GM18520 (cell line): Measurements from ENCODE around the gene PCDHB9.
"Not testable (repeated sequence)": the region's sequence is repeated elsewhere in the genome, so short reads cannot be mapped to it uniquely, and the experiment has no call there.

ENCODE experiments used
- ATAC-seq: cut with Tn5 transposase; IDR thresholded peaks from one replicate; pipeline ENCODE4 v1.9.1; 2021; ENCODE audit not compliant: unreplicated experiment

Gene PCDHB9

GRCh38 chr5:141184117-141184855 lies 2.7 kb upstream of the PCDHB9 start:
- not testable (repeated sequence) for ATAC-seq

DNA sequence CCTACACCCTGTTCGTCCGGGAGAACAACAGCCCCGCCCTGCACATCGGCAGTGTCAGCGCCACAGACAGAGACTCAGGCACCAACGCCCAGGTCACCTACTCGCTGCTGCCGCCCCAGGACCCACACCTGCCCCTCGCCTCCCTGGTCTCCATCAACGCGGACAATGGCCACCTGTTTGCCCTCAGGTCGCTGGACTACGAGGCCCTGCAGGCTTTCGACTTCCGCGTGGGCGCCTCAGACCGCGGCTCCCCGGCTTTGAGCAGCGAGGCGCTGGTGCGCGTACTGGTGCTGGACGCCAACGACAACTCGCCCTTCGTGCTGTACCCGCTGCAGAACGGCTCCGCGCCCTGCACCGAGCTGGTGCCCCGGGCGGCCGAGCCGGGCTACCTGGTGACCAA lies 1.7 kb downstream of the PCDHB9 start:
- not testable (repeated sequence) for ATAC-seq

- ATAC-seq, result not testable (repeated sequence)
These were observed 2.2 kb downstream of the PCDHB9 start for GRCh38 chr5:141189131-141189530.

- no peak for ATAC-seq
These were observed 5.3 kb downstream of the PCDHB9 start, which contains the start of gene PCDHB10 for GRCh38 chr5:141192110-141192725. Gene PCDHB10, plus strand, starts transcription at chr5:141192353. Its CDS starts 200 bp downstream, at chr5:141192553.

GRCh38 chr5:141194332-141194731 lies 7.4 kb downstream of the PCDHB9 start:
- not testable (repeated sequence) for ATAC-seq

DNA sequence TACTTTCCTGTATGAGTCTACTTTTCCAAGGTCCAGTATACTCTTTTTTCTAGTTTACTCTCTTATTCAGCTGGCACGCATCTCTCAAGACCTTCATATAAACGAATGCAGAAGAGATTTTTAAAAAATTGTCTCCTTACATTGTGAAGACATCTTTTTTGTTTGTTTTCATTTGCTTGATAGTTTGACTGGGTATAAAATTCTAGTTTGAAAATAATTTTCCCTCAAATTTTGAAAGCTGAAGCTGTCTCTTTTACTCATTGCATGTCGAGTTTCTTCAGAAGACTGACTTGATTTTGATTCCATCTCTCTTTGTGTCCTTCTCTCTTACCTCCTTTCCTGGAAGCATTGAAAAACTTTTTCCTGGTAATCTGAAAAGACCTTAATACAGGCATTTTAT lies 9.4 kb downstream of the PCDHB9 start:
- no peak for ATAC-seq

DNA sequence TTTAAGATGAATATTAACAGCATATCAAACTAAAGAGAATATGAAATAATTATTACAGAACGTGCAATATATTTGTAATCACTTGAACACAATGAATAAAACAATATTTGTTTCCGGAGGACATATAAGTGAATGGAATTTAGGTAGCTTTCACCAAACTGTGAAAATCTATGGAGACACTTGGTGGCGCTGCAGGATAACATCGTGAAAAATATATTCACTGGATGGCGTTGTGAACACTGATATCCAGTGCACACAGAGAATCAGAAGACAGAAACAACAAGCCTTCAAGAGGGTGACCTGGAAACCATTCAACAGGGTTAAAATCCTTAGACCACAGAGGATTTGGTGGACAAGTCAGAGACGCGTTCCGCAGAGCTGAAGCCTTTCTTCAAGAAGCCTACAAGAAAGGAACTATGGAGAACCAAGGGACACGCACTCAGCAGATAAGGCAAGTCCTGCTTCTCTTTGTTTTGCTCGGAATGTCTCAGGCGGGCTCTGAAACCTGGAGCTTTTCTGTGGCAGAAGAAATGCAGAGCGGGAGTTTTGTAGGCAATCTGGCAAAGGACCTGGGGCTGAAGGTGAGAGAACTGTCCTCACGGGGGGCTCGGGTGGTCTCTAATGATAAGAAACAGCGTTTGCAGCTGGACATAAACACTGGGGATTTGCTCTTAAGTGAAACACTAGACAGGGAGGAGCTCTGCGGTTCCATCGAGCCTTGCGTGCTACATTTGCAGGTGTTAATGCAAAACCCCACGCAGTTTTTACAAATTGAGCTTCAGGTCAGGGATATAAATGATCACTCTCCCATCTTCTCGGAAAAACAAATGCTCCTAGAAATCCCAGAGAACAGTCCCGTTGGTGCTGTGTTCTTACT lies 12.6 kb downstream of the PCDHB9 start, which contains the start of gene PCDHB11:
TSS of gene PCDHB11 (plus strand) at position 269 of the 877 bp plus-strand sequence. CDS start at position 417, 148 bp downstream.
- no peak for ATAC-seq

DNA sequence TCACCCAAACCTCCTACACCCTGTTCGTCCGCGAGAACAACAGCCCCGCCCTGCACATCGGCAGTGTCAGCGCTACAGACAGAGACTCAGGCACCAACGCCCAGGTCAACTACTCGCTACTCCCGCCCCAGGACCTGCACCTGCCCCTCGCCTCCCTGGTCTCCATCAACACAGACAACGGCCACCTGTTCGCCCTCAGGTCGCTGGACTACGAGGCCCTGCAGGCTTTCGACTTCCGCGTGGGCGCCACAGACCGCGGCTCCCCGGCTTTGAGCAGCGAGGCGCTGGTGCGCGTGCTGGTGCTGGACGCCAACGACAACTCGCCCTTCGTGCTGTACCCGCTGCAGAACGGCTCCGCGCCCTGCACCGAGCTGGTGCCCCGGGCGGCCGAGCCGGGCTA lies 14.2 kb downstream of the PCDHB9 start:
- ATAC-seq, result not testable (repeated sequence)

DNA sequence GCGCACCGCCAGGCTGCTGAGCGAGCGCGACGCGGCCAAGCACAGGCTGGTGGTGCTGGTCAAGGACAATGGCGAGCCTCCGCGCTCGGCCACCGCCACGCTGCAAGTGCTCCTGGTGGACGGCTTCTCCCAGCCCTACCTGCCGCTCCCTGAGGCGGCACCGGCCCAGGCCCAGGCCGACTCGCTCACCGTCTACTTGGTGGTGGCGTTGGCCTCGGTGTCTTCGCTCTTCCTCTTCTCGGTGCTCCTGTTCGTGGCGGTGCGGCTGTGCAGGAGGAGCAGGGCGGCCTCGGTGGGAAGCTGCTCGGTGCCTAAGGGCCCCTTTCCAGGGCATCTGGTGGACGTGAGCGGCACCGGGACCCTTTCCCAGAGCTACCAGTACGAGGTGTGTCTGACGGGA lies 14.7 kb downstream of the PCDHB9 start:
- ATAC-seq, result not testable (repeated sequence)

- ATAC-seq, result no peak
These were observed 21.5 kb downstream of the PCDHB9 start, which contains the start of gene PCDHB12 for GRCh38 chr5:141208478-141208877. Gene PCDHB12, plus strand, starts transcription at chr5:141208719. Its CDS starts 189 bp downstream, at chr5:141208908.

GRCh38 chr5:141210281-141210680 lies 23.3 kb downstream of the PCDHB9 start:
- ATAC-seq, result not testable (repeated sequence)

DNA sequence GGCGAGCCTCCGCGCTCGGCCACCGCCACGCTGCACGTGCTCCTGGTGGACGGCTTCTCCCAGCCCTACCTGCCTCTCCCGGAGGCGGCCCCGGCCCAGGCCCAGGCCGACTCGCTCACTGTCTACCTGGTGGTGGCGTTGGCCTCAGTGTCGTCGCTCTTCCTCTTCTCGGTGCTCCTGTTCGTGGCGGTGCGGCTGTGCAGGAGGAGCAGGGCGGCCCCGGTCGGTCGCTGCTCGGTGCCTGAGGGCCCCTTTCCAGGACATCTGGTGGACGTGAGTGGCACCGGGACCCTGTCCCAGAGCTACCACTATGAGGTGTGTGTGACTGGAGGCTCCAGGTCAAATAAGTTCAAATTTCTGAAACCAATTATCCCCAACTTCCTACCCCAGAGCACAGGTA lies 23.9 kb downstream of the PCDHB9 start:
- not testable (repeated sequence) for ATAC-seq

GRCh38 chr5:141213656-141214339 lies 26.8 kb downstream of the PCDHB9 start, which contains the start of gene PCDHB13:
Gene PCDHB13, plus strand, starts transcription at chr5:141213919. Its CDS starts 205 bp downstream, at chr5:141214124.
- ATAC-seq, result not testable (repeated sequence)

DNA sequence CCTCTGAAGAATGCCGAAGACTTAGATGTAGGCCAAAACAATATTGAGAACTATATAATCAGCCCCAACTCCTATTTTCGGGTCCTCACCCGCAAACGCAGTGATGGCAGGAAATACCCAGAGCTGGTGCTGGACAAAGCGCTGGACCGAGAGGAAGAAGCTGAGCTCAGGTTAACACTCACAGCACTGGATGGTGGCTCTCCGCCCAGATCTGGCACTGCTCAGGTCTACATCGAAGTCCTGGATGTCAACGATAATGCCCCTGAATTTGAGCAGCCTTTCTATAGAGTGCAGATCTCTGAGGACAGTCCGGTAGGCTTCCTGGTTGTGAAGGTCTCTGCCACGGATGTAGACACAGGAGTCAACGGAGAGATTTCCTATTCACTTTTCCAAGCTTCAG lies 27.6 kb downstream of the PCDHB9 start:
- not testable (repeated sequence) for ATAC-seq

GRCh38 chr5:141215504-141215903 lies 28.5 kb downstream of the PCDHB9 start:
- not testable (repeated sequence) for ATAC-seq

DNA sequence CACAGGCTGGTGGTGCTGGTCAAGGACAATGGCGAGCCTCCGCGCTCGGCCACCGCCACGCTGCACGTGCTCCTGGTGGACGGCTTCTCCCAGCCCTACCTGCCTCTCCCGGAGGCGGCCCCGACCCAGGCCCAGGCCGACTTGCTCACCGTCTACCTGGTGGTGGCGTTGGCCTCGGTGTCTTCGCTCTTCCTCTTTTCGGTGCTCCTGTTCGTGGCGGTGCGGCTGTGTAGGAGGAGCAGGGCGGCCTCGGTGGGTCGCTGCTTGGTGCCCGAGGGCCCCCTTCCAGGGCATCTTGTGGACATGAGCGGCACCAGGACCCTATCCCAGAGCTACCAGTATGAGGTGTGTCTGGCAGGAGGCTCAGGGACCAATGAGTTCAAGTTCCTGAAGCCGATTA lies 29.1 kb downstream of the PCDHB9 start:
- ATAC-seq, result not testable (repeated sequence)

- no peak for ATAC-seq
These were observed 36.3 kb downstream of the PCDHB9 start, which contains the start of gene PCDHB14 for GRCh38 chr5:141223112-141223783. Gene PCDHB14, plus strand, starts transcription at chr5:141223343. Its CDS starts 163 bp downstream, at chr5:141223506.

DNA sequence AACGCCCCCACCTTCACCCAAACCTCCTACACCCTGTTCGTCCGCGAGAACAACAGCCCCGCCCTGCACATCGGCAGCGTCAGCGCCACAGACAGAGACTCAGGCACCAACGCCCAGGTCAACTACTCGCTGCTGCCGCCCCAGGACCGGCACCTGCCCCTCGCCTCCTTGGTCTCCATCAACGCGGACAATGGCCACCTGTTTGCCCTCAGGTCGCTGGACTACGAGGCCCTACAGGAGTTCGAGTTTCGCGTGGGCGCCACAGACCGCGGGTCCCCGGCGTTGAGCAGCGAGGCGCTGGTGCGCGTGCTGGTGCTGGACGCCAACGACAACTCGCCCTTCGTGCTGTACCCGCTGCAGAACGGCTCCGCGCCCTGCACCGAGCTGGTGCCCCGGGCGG lies 37.9 kb downstream of the PCDHB9 start:
- not testable (repeated sequence) for ATAC-seq

DNA sequence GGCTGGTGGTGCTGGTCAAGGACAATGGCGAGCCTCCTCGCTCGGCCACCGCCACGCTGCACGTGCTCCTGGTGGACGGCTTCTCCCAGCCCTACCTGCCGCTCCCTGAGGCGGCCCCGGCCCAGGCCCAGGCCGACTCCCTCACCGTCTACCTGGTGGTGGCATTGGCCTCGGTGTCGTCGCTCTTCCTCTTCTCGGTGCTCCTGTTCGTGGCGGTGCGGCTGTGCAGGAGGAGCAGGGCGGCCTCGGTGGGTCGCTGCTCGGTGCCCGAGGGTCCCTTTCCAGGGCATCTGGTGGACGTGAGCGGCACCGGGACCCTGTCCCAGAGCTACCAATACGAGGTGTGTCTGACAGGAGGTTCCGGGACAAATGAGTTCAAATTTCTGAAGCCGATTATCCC lies 38.5 kb downstream of the PCDHB9 start:
- not testable (repeated sequence) for ATAC-seq
